ENCODE data around the gene RNF10.
A peak's percentile ranks its signal among the peaks of the same experiment; 100 is the strongest.
"Not testable (repeated sequence)": the region's sequence is repeated elsewhere in the genome, so short reads cannot be mapped to it uniquely, and the experiment has no call there.

Gene RNF10
- 149 to 289 (median 160) reads per million in 9 experiments for total RNA-seq

DNA sequence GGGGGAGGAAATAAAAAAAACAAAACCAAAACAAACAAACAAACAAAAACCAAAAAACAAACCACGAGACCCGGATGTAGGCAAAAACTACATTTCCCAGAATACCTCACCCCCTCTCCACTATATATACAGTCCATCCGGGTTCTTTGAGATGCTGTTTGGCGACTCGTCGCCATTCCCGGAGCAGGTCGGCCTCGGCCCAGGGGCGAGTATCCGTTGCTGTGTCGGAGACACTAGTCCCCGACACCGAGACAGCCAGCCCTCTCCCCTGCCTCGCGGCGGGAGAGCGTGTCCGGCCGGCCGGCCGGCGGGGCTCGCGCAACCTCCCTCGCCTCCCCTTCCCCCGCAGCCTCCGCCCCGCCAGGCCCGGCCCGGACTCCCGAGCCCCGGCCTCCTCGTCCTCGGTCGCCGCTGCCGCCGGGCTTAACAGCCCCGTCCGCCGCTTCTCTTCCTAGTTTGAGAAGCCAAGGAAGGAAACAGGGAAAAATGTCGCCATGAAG is at the start of gene RNF10:
Gene RNF10, plus strand, starts transcription at position 154 of the 500 bp plus-strand sequence. CDS start 456 bp downstream, outside the sequence.
- Mint-ChIP-seq H3K27me3 (no peaks in the 10 kb centered on the region), H3K4me1 (ENCODE audit: low read depth in 2 of 2) (peaks cover 39 to 44% of the 10 kb centered on the region in 2 donors), H3K36me3 (ENCODE audit: insufficient read depth) (peaks cover 21% of the 10 kb centered on the region), H3K27ac (peak within 1 kb of the TSS; percentile 97 to 98), H3K9me3 (no peaks in the 10 kb centered on the region), H3K4me3 (peak within 1 kb of the TSS; percentile 98 to 99)
- peak; percentile 71 to 74 (median 71) for DNase-seq
- ATAC-seq (replicated peaks) = peak; percentile 79

DNA sequence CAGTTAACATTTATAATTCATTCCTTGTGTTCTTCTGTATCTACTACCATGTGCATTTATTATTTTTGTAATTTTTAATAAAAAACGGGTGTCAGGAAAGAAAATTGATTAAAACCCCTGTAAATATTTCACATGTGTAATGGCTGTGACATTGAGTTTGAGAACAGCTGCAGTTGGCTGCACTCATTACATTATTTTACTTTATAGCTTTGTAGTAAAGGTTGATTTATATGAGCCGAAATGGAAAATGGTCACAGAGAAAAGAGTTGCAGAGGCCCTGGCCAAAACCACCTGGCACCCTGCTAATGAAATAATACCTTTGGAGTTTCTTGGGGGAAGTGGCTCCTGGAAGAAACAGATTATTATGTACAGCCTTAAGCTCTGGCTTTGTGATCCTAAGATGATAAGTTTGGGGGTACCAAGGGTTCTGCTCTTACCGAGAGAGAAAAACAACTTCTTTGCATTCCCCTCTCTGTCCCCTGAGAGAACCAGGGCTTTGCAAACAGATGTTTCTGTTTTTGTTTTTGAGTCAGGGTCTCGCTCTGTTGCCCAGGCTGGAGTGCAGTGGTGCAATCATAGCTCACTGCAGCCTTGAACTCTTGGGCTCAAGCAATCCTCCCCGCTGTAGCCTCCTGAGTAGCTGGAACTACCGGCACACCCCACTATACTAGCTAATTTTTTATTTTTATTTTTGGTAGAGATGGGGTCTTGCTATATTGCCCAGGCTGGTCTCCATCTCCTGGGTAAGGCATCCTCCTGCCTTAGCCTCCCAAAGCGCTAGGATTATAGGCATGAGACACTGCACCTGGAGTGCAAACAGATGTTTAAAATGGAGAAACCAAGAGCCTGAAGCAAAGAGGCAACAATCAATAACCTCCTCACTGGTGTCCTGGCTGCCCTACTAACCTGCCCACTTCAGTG is 47.9 kb upstream of the RNF10 start:
- DNase-seq = no peak
- no peak overlapping the region for H3K27ac Mint-ChIP-seq
- no peaks in the 10 kb centered on the region for H3K9me3 Mint-ChIP-seq
- no peaks in the 10 kb centered on the region for H3K27me3 Mint-ChIP-seq
- peaks cover 16 to 20% of the 10 kb centered on the region in 2 donors for H3K4me1 Mint-ChIP-seq (ENCODE audit: low read depth in 2 of 2)
- H3K36me3 Mint-ChIP-seq (ENCODE audit: insufficient read depth) = peaks cover under 1% of the 10 kb centered on the region
- no peak overlapping the region for H3K4me3 Mint-ChIP-seq
- ATAC-seq (replicated peaks) = no peak

DNA sequence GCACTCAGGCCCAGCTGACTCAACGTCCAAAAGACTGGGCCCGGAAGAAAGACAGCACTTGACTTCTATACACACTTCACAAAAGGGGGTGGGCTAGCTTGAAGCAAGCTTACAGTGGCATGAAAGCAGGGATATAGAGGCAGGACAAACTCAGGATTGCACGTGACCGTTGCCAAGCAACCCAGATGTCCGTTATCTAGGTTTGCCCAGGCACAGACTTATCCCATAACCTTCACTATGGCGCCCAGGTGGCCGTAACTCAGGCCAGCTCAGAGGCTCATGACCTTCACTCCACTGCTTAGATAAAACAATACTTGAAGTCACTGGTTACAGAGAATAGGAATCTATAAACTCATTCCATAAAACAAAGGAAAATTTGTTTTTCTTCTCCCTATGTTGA is 46.6 kb upstream of the RNF10 start:
- not testable (repeated sequence) for H3K27me3 Mint-ChIP-seq; H3K27ac Mint-ChIP-seq; H3K4me3 Mint-ChIP-seq; ATAC-seq (replicated peaks); H3K36me3 Mint-ChIP-seq (ENCODE audit: insufficient read depth); DNase-seq; H3K9me3 Mint-ChIP-seq
- peaks cover 7 to 11% of the 10 kb centered on the region in 2 donors for H3K4me1 Mint-ChIP-seq (ENCODE audit: low read depth in 2 of 2)

DNA sequence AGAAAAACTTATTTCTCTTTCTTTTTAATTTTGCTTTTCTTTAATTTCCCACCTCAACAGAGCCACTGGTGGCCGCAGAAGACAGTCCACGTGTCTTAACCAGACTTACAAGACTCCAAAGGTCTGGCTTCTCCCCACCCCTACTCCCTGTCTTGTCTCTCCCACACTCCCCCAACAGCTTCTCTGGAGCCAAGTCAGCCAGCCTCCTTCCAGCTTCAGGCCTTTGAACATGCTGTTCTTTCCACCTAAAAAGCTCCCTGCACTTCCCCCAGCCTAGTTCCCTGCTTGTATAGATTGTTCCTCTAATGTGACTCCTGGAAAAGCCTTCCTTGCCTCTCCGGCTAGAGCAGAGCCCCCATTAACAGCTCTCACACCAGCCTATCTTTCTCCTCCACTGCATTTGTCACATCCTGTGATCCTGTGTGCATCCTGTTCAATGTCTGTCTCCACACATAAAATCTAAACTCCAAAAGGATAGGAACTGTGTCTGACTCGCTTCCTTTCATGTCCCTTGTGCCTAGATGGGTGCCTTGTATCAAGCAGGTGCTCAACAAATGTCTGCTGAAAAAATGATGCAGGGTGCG is 46.0 kb upstream of the RNF10 start:
- ATAC-seq (replicated peaks) = no peak
- H3K36me3 Mint-ChIP-seq (ENCODE audit: insufficient read depth) = no peaks in the 10 kb centered on the region
- H3K4me3 Mint-ChIP-seq = no peak overlapping the region
- H3K27ac Mint-ChIP-seq = no peak overlapping the region
- no peaks in the 10 kb centered on the region for H3K27me3 Mint-ChIP-seq
- no peaks in the 10 kb centered on the region for H3K9me3 Mint-ChIP-seq
- DNase-seq = no peak
- H3K4me1 Mint-ChIP-seq (ENCODE audit: low read depth in 2 of 2) = peaks cover 7 to 9% of the 10 kb centered on the region in 2 donors

DNA sequence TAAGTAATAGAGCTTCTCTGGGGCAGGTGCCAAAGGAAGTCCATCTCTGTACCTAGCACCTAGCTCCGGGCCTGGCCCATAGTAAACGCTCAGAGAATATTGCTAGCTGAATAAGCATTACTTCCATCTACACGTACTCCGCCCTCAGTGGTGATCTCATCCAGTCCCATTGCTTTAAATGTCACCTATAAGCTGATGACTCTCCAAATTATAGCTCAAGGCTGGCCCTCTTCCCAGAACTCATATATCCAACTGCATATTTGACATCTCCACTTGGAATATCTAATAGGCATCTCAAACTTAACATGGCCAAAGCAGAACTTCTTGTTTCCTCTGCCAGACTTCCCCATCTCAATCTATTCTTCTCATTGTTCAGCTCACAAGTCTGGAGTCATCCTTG is 45.1 kb upstream of the RNF10 start:
- ATAC-seq (replicated peaks) (no peak), DNase-seq (no peak)
- Mint-ChIP-seq H3K9me3 (no peaks in the 10 kb centered on the region), H3K4me3 (no peak overlapping the region), H3K27ac (no peak overlapping the region), H3K36me3 (ENCODE audit: insufficient read depth) (no peaks in the 10 kb centered on the region), H3K4me1 (ENCODE audit: low read depth in 2 of 2) (peaks cover under 1 to 1% of the 10 kb centered on the region in 2 donors), H3K27me3 (no peaks in the 10 kb centered on the region)

GRCh38 chr12:120490325-120490724 is 43.8 kb upstream of the RNF10 start:
- H3K27ac Mint-ChIP-seq = peak overlapping the region in 1 of 2 donors; percentile 51
- no peak for ATAC-seq (replicated peaks)
- H3K4me3 Mint-ChIP-seq = no peak overlapping the region
- no peak for DNase-seq
- peaks cover 3% of the 10 kb centered on the region for H3K36me3 Mint-ChIP-seq (ENCODE audit: insufficient read depth)
- H3K27me3 Mint-ChIP-seq = no peaks in the 10 kb centered on the region
- H3K4me1 Mint-ChIP-seq (ENCODE audit: low read depth in 2 of 2) = peaks cover 6% of the 10 kb centered on the region in 2 donors
- H3K9me3 Mint-ChIP-seq = no peaks in the 10 kb centered on the region

- Mint-ChIP-seq H3K4me3 (no peak overlapping the region), H3K27ac (peak overlapping the region in 1 of 2 donors; percentile 55), H3K36me3 (ENCODE audit: insufficient read depth) (peaks cover 9% of the 10 kb centered on the region), H3K4me1 (ENCODE audit: low read depth in 2 of 2) (peaks cover 7 to 9% of the 10 kb centered on the region in 2 donors), H3K27me3 (no peaks in the 10 kb centered on the region), H3K9me3 (no peaks in the 10 kb centered on the region)
- DNase-seq (no peak), ATAC-seq (replicated peaks) (no peak)
Observed at GRCh38 chr12:120490833-120491512, 43.2 kb upstream of the RNF10 start.

GRCh38 chr12:120495186-120495730 is 38.9 kb upstream of the RNF10 start:
- Mint-ChIP-seq H3K9me3 (no peaks in the 10 kb centered on the region), H3K27ac (peak overlapping the region; percentile 87 to 93), H3K36me3 (ENCODE audit: insufficient read depth) (peaks cover 26% of the 10 kb centered on the region), H3K4me1 (ENCODE audit: low read depth in 2 of 2) (peaks cover 23 to 34% of the 10 kb centered on the region in 2 donors), H3K4me3 (peak overlapping the region; percentile 90 to 92), H3K27me3 (no peaks in the 10 kb centered on the region)
- DNase-seq (no peak), ATAC-seq (replicated peaks) (peak; percentile 7)

DNA sequence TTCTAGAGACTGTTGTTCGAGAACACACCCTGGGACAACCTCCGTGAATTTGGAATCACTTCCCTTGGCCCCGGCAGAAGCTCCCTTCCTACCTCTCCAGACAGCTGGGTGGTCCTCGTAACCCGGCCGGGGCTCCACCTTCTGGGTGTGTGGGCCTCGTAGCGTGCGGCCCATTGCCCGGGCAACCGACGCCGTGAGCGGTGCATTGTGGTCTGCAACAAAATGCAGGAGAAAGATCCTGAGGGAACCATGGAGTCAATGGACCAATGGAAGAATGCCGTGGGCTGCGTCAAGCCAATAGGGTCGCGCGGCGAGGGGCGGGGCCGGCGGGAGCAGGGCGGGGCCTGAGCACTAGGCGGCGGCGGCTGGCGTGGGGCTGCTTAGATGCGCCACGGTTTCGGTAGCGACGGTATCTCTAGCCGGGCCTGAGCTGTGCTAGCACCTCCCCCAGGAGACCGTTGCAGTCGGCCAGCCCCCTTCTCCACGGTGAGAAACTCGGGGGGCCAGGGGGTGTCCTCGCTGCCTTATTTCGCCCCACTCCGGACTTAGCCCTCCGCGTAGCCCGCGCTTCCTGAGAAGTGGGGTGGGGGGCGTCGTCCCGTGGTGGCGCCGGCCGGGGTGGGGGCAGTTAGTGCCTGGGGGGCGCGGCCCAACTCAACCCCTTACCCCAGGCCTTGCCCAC is 38.3 kb upstream of the RNF10 start, which contains the start of gene DYNLL1:
Gene DYNLL1, plus strand, starts transcription at position 383 of the 682 bp plus-strand sequence. CDS start 309 bp downstream, outside the sequence.
- ATAC-seq (replicated peaks) = peak; percentile 93
- peak within 1 kb of the TSS; percentile 90 to 92 for H3K4me3 Mint-ChIP-seq
- peak within 1 kb of the TSS; percentile 87 to 93 for H3K27ac Mint-ChIP-seq
- peaks cover 23 to 41% of the 10 kb centered on the region in 2 donors for H3K4me1 Mint-ChIP-seq (ENCODE audit: low read depth in 2 of 2)
- peaks cover 30% of the 10 kb centered on the region for H3K36me3 Mint-ChIP-seq (ENCODE audit: insufficient read depth)
- no peaks in the 10 kb centered on the region for H3K9me3 Mint-ChIP-seq
- peak; percentile 98 to 99 (median 99) for DNase-seq
- no peaks in the 10 kb centered on the region for H3K27me3 Mint-ChIP-seq

GRCh38 chr12:120496413-120497340 is 37.5 kb upstream of the RNF10 start:
- Mint-ChIP-seq H3K36me3 (ENCODE audit: insufficient read depth) (peaks cover 32% of the 10 kb centered on the region), H3K4me1 (ENCODE audit: low read depth in 2 of 2) (peaks cover 23 to 42% of the 10 kb centered on the region in 2 donors), H3K9me3 (no peaks in the 10 kb centered on the region), H3K27me3 (no peaks in the 10 kb centered on the region), H3K4me3 (peak overlapping the region; percentile 90 to 92), H3K27ac (peak overlapping the region; percentile 87 to 93)
- DNase-seq = peak; percentile 39 to 55 (median 42)
- ATAC-seq (replicated peaks) = peak; percentile 33

- no peak for ATAC-seq (replicated peaks)
- peak overlapping the region; percentile 87 to 93 for H3K27ac Mint-ChIP-seq
- no peaks in the 10 kb centered on the region for H3K27me3 Mint-ChIP-seq
- H3K36me3 Mint-ChIP-seq (ENCODE audit: insufficient read depth) = peaks cover 41% of the 10 kb centered on the region
- DNase-seq = no peak
- H3K4me3 Mint-ChIP-seq = peak overlapping the region; percentile 90 to 92
- H3K4me1 Mint-ChIP-seq (ENCODE audit: low read depth in 2 of 2) = peaks cover 23 to 42% of the 10 kb centered on the region in 2 donors
- no peaks in the 10 kb centered on the region for H3K9me3 Mint-ChIP-seq
Observed at GRCh38 chr12:120497524-120498150, 36.5 kb upstream of the RNF10 start.
